Progenitor cell of endocrine pancreas (in vitro differentiated cells): ENCODE results near the gene SNX30. TPM values are rescaled to one million over a fixed set of nuclear protein-coding genes. Genes with fewer than 3 reads are reported as not detected.

ENCODE experiments used
- DNase-seq: peaks from one replicate; pipeline ENCODE4 v3.0.0; 2021; ENCODE audit warnings: low spot score; ENCODE audit not compliant: unreplicated experiment
- H3K27ac Mint-ChIP-seq: 2 replicates; pipeline ENCODE4 v1.8.0; 2021; ENCODE audit warnings: mild to moderate bottlenecking, moderate library complexity, mixed read lengths
- H3K27me3 Mint-ChIP-seq: 2 replicates; pipeline ENCODE4 v1.8.0; 2021; ENCODE audit warnings: mixed read lengths
- H3K36me3 Mint-ChIP-seq: 2 replicates; pipeline ENCODE4 v1.8.0; 2022; ENCODE audit warnings: mixed read lengths; ENCODE audit not compliant: insufficient read depth
- H3K4me1 Mint-ChIP-seq: 2 replicates; pipeline ENCODE4 v1.8.0; 2021; ENCODE audit warnings: low read depth, mixed read lengths
- H3K4me3 Mint-ChIP-seq: 2 replicates; pipeline ENCODE4 v1.8.0; 2021; ENCODE audit warnings: low read depth, mild to moderate bottlenecking, moderate library complexity, mixed read lengths
- H3K9me3 Mint-ChIP-seq: 2 replicates; pipeline ENCODE4 v1.8.0; 2021; ENCODE audit warnings: low read depth, mixed read lengths
- total RNA-seq: library from RNA; stranded (reverse); gene quantifications from 2 replicates; pipeline ENCODE4 v1.2.1, GENCODE V29; 2021
- TF ChIP-seq, protein P1 (sequence below): fragments of 200-600 bp; sonication (generic); IDR thresholded peaks from one replicate; pipeline ENCODE4 v1.5.0; 2021; ENCODE audit warnings: antibody characterized with exemption, mild to moderate bottlenecking; ENCODE audit not compliant: unreplicated experiment

SNX30 gene
- total RNA-seq, 1 donor from 2014 or later, result 13.4 TPM

GRCh38 chr9:112822618-112823017 is 72.1 kb downstream of the SNX30 start:
- Mint-ChIP-seq H3K36me3 (peaks cover 12% of the 10 kb centered on the region), H3K4me3 (no peak overlapping the region), H3K4me1 (peaks cover 5% of the 10 kb centered on the region), H3K27me3 (no peaks in the 10 kb centered on the region), H3K27ac (no peak overlapping the region), H3K9me3 (peaks cover 5% of the 10 kb centered on the region)
- no peak for DNase-seq
- TF ChIP-seq, protein P1, sequence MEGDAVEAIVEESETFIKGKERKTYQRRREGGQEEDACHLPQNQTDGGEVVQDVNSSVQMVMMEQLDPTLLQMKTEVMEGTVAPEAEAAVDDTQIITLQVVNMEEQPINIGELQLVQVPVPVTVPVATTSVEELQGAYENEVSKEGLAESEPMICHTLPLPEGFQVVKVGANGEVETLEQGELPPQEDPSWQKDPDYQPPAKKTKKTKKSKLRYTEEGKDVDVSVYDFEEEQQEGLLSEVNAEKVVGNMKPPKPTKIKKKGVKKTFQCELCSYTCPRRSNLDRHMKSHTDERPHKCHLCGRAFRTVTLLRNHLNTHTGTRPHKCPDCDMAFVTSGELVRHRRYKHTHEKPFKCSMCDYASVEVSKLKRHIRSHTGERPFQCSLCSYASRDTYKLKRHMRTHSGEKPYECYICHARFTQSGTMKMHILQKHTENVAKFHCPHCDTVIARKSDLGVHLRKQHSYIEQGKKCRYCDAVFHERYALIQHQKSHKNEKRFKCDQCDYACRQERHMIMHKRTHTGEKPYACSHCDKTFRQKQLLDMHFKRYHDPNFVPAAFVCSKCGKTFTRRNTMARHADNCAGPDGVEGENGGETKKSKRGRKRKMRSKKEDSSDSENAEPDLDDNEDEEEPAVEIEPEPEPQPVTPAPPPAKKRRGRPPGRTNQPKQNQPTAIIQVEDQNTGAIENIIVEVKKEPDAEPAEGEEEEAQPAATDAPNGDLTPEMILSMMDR, result no peak

DNA sequence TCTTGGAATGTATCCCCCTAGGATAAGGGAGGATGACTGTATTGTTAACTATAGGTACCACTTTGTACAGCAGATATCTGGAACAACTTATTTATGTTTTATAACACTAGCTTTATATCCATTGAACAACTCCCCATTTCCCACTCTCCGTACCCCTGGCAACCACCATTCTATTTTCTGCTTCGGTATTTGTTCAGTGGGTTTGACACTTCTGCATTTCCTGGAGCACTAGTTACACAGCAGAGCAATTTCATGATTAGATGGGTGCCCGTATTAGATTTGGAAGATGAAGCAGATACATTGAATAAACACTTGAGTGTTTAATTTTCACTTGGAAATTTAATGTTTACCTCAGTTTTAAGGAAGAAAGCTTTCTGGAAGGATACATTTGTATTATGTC is 72.7 kb downstream of the SNX30 start:
- no peak overlapping the region for H3K4me3 Mint-ChIP-seq
- H3K36me3 Mint-ChIP-seq, result peaks cover 10% of the 10 kb centered on the region
- H3K27me3 Mint-ChIP-seq, result no peaks in the 10 kb centered on the region
- peaks cover 5% of the 10 kb centered on the region for H3K9me3 Mint-ChIP-seq
- no peak for DNase-seq
- H3K27ac Mint-ChIP-seq, result no peak overlapping the region
- TF ChIP-seq, protein P1, result no peak
- peaks cover 5% of the 10 kb centered on the region for H3K4me1 Mint-ChIP-seq

GRCh38 chr9:112831281-112831851 is 80.8 kb downstream of the SNX30 start:
- Mint-ChIP-seq H3K27ac (no peak overlapping the region), H3K27me3 (no peaks in the 10 kb centered on the region), H3K9me3 (no peaks in the 10 kb centered on the region), H3K4me3 (no peak overlapping the region), H3K4me1 (peaks cover 9% of the 10 kb centered on the region), H3K36me3 (peaks cover 7% of the 10 kb centered on the region)
- no peak for DNase-seq
- TF ChIP-seq, protein P1, result no peak

GRCh38 chr9:112831969-112832368 is 81.4 kb downstream of the SNX30 start:
- H3K9me3 Mint-ChIP-seq, result no peaks in the 10 kb centered on the region
- H3K36me3 Mint-ChIP-seq, result peaks cover 12% of the 10 kb centered on the region
- no peak for DNase-seq
- H3K27ac Mint-ChIP-seq, result no peak overlapping the region
- H3K4me3 Mint-ChIP-seq, result no peak overlapping the region
- H3K27me3 Mint-ChIP-seq, result no peaks in the 10 kb centered on the region
- TF ChIP-seq, protein P1, result no peak
- peaks cover 15% of the 10 kb centered on the region for H3K4me1 Mint-ChIP-seq

DNA sequence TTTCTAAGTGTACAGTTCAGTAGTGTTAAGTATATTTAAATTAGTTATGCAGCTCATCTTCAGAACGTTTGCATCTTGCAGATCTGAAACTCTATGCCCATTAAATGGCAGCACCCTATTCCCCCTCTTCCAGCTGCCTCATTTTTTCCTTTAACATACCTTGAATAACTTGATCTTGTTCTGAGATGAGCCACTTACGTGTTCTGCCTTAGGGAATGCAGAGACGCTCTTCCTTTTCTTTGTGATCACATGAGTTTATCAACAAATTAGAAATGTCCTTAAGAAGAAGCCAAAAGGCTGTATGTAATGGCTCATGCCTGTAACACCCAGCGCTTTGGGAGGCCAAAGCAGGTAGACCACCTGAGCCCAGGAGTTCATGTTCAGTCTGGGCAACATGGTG is 82.5 kb downstream of the SNX30 start:
- Mint-ChIP-seq H3K27ac (no peak overlapping the region), H3K36me3 (peaks cover 14% of the 10 kb centered on the region), H3K9me3 (peaks cover 1% of the 10 kb centered on the region), H3K27me3 (no peaks in the 10 kb centered on the region), H3K4me3 (no peak overlapping the region), H3K4me1 (peaks cover 20% of the 10 kb centered on the region)
- TF ChIP-seq, protein P1, result no peak
- DNase-seq, result no peak
